ENCODE results near the gene VAMP8.

DNA sequence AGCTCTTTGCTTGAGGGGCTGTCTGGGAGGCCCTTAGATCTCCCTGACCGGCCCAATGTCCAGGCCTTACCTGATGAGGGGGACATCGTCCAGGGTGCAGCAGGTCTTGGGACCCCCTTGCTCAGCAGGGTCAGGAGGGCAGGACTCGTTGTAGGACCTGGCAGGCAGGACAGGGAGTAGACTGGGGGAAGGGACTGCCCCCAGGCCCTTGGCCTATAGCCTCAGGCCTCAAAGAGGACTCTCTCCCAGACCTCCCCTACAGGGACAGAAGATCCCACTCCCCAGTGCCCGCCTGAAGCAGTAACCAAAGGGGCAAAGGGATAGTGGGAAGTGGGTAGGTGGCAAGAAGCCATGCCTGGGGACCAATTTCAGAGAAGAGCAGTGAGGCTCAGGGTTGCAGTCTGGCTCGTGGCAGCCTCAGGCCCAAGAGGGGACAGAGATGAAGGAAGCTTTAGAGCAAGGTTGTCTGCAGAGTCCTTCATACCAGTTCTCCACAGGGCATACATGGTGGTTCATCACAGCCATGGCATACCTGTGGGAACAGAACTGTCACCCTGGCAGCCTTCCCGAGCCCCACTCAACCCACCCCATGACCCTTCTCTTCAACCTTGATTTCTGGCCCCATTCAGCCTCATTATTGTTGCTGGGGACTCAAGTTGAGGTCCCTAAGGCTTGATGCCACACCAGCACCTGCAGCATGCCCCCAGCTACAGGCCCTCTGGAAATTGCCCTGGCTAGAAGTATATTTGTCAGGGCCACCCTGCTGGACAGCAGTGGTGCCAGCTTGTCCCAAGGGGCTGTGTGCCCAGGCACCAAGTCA lies 23.8 kb downstream of the VAMP8 start:
- TF ChIP-seq, protein P1, sequence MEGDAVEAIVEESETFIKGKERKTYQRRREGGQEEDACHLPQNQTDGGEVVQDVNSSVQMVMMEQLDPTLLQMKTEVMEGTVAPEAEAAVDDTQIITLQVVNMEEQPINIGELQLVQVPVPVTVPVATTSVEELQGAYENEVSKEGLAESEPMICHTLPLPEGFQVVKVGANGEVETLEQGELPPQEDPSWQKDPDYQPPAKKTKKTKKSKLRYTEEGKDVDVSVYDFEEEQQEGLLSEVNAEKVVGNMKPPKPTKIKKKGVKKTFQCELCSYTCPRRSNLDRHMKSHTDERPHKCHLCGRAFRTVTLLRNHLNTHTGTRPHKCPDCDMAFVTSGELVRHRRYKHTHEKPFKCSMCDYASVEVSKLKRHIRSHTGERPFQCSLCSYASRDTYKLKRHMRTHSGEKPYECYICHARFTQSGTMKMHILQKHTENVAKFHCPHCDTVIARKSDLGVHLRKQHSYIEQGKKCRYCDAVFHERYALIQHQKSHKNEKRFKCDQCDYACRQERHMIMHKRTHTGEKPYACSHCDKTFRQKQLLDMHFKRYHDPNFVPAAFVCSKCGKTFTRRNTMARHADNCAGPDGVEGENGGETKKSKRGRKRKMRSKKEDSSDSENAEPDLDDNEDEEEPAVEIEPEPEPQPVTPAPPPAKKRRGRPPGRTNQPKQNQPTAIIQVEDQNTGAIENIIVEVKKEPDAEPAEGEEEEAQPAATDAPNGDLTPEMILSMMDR (IDR thresholded peaks at IDR 0.05; ENCODE audit: low read depth, low read length, poor library complexity, severe bottlenecking), result no peak
- no peak for TF ChIP-seq EZH2phosphoT487 (IDR thresholded peaks at IDR 0.05; ENCODE audit: borderline replicate concordance, low read length)

Measured in DOHH2 (cell line).